ENCODE results near the gene PRSS2.

PRSS2 gene

Small RNA genes within 50 kb of the gene (small RNA-seq; reads per million reads assigned to genes)
- gene TRBD1 (0 reads per million in 2 experiments), gene TRBJ1-1 (0 reads per million in 2 experiments), gene TRBJ1-2 (0 reads per million in 2 experiments), gene TRBJ1-3 (0 reads per million in 2 experiments), gene TRBJ1-4 (0 reads per million in 2 experiments), gene TRBJ1-5 (0 reads per million in 2 experiments), gene TRBJ1-6 (0 reads per million in 2 experiments), gene TRBJ2-1 (0 reads per million in 2 experiments), gene TRBJ2-2 (0 reads per million in 2 experiments), gene TRBJ2-2P (0 reads per million in 2 experiments), gene TRBJ2-3 (0 reads per million in 2 experiments), gene TRBJ2-4 (0 reads per million in 2 experiments), gene TRBJ2-5 (0 reads per million in 2 experiments), gene TRBJ2-6 (0 reads per million in 2 experiments), gene TRBJ2-7 (0 reads per million in 2 experiments)

Measured in SK-N-DZ (cell line).